Measurements from ENCODE around the gene RBMS1.

GRCh38 chr2:160289831-160290230 is 203.8 kb downstream of the RBMS1 start:
- TF ChIP-seq EZH2 (optimal IDR thresholded peaks at IDR 0.05; ENCODE audit: low read depth, low read length): no peak
- TF ChIP-seq CTCF (IDR thresholded peaks at IDR 0.05; ENCODE audit: low read length): no peak

Measured in MM.1S (cell line).